GM18858 (cell line): ENCODE data around the gene CR1.
"Not testable (repeated sequence)": the region's sequence is repeated elsewhere in the genome, so short reads cannot be mapped to it uniquely, and the experiment has no call there.

ENCODE experiments used
- ATAC-seq: cut with Tn5 transposase; IDR thresholded peaks from one replicate; pipeline ENCODE4 v1.9.1; 2021; ENCODE audit not compliant: unreplicated experiment

The CR1 gene

DNA sequence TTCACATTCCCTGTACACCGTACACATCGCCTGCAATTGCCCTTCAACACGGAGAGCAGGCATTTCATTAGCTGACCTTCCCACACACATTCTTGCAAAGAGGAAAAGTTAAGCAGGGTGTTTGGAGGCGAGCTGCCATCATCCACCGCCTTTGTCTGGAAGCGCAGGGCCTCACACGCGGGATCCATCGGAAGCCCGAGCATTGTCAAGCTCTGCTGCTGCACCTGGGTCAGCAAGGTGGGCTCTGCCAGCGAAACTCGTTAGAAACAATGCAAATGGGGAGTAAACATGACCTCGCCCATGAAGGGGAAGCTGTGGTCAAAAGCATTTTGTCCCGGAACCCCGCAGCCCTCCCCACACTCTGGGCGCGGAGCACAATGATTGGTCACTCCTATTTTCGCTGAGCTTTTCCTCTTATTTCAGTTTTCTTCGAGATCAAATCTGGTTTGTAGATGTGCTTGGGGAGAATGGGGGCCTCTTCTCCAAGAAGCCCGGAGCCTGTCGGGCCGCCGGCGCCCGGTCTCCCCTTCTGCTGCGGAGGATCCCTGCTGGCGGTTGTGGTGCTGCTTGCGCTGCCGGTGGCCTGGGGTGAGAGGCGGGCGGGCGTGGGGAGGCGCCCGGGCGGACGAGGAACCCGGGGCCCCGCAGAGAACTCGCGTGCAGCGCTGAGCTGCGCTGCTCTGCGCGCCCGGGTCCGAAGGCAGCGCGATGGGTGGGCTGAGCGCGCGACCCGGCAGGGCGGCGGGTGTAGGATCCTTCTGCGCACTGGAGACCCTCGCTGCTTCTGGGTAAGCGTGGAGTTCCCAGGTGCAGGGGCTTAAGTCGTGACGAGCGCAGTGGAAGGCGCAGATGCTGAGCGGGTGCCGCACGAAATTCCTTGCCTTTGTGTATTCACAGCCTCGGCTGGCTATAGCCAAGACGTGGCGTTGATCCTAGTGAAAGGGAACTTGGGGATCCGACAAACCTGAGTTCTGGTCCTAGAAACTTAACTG is at the start of gene CR1:
CR1 (plus strand) TSS at position 357 of the 992 bp plus-strand sequence; CDS start at position 468, 111 bp downstream.
- ATAC-seq = no peak

DNA sequence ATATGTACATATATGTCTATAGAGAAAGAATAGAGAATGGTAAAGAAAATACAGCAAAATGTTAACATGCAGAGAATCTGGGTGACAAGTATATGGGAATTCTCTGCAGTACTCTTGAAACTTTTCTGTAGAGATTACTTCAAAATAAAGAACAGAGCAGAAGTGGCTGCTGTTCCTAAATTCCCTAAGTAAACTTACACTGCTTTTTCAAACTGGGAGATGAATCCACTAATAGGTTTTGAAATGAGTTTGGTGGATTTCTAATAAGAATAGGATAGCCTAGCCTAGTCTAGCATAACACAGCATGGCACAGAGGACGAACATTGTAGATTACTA is 42.3 kb upstream of the CR1 start:
- no peak for ATAC-seq

DNA sequence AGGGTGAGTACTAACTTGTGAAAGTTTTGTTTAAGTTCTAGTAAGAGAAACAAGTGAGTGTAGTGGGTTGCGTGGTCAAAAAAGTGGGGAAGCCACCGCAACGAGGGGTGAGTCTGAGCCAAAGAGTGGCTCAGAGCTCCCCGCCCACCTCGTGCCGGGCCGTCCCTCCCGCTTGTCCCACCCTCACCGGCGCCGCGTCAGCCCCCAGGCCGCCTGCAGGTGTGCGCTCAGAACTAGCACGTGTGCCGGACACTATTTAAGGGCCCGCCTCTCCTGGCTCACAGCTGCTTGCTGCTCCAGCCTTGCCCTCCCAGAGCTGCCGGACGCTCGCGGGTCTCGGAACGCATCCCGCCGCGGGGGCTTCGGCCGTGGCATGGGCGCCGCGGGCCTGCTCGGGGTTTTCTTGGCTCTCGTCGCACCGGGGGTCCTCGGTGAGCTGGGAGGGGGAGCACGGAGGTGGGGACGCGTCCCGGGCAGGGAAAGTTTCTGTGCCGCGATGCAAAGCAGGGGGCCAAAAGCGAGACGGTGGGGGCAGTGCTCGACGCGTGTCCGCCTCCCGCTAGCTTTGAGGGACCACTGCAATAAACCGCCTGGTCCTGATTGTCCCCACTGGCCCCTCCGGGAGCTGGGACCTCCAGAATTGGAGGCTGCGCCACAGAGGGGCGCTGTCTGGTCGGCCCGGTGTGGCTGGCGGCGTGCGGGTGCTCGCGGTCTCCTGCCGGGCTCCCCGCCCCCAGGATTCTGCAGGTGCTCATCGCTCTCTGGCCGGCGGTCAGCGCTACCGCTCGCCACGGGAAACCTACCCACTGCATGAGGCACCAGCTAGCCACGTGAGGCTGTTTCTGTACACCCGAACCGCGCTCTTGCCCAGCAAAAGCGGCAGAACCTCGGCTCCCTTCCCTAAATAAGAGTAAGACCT is 41.7 kb upstream of the CR1 start, which contains the start of gene CR2:
CR2 (plus strand) TSS at position 283 of the 919 bp plus-strand sequence; CDS start at position 374, 91 bp downstream.
- ATAC-seq = peak; percentile 56

DNA sequence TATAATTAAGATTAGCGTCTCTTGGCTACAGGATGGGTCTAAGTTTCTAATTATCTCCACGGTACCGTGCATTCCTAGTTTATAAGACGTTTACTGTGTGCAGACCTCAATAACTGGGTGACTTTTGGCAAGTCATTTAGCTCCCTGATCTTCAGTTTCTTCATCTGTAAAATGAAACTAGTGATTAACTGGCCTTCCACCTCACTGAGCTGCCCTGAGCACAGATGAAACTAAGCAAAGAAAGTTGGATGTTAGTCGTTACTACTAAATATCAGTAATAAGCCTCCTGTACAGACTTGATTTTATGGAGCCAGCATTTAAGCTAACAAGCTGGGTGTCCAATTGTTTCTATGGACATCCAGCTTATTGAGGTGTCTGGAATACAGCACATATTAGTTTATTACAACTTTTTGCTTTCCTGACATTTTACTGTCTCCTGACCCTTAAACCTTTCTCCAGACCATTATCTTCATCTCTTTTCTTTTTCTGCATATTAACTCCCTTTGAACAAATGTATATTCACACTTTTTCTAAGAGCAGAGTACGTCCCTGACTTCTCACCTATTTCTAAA is 40.7 kb upstream of the CR1 start:
- ATAC-seq = no peak

DNA sequence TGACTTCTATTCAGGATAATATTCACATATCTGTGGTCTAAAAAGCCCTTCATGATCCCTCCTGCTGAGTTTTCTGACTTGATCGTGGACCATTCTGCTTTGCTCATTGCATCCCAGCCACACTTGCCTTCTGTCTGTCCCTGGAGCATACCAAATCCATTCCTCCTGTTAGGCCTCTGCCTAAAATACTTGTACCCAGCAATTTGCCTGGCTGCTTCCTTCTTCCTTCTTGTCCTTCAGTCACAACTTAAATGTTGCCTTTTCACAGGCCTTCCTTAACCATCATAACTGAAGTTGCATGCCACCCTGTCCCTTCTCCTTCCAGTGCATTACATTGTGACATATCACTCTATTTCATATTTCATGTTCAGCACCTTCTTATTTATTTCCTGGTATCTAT is 37.5 kb upstream of the CR1 start:
- ATAC-seq = no peak

DNA sequence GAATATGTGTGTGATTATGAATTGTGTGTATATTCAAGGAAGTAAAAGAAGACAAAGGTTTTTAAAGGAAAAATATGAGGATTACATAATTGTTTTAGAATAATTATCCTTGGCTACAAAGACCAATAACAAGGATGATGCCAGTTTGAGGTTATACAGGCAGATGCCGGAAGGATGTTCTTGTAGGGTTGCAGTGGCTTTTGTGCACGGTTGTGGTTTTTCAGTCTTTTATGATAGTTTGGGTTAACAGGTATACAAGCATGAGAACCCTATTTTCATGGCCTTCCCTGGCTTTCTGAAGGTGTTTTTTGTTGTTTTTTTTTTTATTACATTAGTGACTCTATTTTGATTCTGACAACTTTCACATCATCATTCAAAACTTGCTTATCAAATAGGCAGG is 36.9 kb upstream of the CR1 start:
- no peak for ATAC-seq

DNA sequence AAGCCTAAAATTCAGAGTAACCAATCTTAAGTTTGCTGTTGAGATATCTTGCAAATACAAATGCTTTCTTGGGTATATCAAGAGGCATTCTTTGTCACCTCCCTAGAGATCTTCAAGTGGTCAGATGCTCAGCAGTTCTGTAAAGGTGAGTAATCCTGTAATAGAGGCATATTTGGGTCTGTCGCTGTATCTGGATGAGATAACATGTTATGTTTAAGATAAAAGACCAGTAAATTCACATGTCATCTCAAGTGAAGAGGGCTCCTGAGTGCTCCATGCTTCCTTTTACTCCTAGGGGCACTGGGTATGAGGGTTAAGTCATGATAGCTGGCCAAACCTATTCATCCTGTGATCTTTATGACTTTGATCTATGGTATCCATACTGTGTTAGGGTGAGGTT is 34.3 kb upstream of the CR1 start:
- ATAC-seq = no peak

DNA sequence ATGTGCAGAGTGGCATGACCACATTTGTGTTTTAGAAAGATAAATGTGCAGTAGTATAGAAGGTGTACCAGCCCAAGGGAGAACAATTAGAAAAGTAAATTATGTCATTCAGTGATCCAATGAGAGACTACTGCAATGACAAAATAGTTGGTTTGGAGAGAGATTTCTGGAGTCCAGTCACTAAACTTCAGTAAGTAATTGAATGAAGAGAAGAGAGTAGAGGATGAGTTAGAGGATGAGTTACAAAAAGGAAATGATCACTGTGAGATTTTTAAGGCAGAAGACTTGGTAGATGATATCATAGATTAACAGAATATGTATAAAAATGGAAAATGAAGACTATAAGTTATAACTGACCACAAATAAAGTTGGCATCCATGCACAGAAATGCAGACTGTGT is 33.4 kb upstream of the CR1 start:
- no peak for ATAC-seq

DNA sequence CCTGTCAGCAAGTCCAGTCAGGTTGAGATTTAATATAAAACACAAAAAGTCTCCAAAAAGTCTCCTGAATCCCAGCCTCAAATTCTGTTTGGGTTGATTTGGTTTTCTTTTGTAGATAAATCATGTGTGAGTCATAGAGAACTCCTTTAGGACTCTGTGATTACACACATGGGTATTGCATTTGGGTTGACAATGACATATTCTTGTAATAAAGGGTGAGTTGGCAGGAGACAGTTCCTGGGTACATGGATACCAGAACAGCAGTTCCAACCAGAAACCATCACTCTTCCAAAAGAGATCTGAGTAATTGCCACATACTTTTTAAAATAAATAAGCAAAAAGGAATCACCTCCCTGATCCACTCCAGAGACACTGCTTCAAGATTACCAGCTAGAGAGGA is 32.9 kb upstream of the CR1 start:
- ATAC-seq = no peak

DNA sequence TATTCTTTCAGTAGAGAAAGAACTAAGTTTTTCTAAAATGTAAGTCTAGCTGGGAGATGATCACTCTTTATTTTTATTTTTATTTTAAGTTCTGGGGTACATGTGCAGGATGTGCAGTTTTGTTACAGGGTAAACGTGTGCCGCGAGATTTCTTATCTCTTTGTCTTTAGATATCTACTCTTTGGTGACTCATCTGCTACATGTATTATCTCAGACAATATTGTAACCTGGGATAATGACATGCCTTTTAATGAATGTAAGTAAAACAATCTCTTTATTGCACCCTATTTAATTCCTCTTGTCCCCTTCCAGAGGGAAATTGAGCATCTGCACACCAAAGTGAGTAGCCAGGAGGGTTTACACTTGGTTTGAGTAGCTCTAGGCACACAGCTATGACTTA is 32.4 kb upstream of the CR1 start:
- ATAC-seq = no peak

DNA sequence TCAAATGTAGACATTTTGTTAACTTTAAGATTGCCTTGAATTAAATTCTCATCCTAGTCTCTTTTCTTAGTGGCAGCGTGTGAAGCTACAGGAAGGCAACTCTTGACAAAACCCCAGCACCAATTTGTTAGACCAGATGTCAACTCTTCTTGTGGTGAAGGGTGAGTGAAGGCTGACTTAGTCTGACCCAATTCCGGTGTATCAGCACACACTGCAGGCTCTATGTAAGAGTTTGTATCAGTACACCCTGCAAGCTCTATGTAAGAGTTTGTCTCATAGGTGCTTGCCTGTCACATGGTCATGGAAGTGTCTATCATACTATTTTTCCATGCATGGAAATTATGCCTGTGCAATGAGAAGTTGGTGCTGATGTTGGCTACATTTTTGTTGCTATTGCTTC is 25.0 kb upstream of the CR1 start:
- ATAC-seq = no peak

DNA sequence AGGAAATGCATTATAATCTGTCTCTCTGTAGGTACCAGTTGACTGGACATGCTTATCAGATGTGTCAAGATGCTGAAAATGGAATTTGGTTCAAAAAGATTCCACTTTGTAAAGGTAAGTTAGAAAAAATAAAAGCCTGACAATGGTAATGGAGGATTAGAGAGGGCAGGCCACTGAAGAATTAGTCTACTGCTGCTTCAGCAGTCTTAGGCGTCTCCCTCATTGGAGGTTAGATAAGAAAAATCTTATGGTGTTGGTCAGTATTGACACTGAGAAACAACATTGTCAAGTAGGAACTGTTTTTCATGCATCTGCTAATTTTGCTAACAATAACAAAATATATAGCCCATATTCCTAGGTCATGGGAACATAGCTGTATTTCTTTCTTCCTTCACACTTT is 21.7 kb upstream of the CR1 start:
- no peak for ATAC-seq

DNA sequence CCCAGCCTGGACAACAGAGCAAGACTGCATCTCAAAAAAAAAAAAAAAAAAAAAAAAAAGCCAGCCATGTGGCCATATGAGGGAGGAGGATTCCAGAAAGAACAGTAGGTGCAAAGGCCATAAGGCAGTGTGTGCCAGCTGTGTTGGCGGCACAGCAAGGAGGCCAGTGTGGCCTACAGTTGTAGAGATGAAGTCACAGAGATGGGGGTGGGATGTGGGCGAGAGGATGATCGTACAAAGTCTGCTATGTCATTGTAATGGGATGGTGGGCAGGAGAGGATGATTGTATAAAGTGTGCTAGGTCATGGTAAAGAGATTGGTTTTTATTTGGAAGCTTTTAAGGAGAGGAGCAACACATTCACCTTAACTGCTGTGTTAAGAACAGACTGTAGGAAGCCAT is 9.8 kb upstream of the CR1 start:
- no peak for ATAC-seq

DNA sequence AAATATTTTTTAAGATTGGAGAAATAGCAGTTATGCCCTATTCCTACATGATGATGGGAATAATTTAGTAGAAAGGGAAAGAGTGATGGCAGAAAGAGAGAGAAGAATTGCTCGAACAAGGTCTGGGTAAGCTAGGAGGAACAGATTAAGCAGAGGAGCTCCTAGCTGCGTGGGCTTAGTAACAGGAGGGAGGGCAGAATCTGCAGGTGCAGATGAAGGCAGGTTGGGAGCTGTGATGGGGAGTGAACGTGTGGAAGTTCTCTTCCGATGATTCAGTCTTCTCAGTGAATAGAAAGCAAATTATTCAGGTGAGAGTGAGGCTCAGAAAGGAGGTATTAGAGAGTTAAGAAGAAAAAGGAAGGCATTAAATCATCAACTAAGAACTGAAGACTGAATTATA is 8.3 kb upstream of the CR1 start:
- ATAC-seq = no peak

DNA sequence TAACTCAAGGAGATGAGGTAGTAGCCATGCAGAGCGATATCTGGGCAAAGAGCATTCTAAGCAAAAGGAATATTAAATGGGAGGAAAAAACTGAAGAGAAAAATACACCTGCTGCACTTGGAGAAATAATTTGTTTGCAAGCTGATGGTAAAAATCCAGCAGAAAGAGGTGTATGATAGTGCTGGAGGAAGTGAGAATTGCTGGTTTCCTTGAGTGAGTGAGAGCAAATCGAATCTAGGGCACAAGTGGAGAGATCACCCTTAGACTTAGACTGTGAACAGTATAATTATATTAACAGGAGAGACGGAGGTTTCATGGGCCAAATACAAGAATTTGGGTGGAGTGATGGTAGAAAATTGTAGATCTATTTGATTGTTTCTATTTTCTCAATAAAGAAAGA is 2.7 kb upstream of the CR1 start:
- no peak for ATAC-seq

DNA sequence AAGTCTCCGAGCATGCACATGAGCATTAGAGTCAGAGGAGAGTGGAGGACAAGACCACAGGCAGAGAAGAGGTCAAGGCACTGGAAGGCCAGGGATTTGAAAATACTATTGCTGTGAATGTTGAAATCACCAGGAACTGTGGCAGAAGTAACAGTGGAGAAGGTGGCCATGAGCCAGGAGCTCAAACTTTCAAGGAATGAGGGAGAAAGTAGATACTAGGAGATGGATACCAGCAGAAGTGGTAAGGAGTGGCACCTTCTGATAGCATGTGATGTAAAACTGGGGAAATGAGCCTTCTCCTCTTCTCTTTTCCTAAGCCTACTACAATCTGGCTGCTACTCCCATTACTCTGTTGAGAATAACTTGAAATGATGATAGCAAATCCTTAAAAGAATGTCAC is 1.8 kb upstream of the CR1 start:
- no peak for ATAC-seq

DNA sequence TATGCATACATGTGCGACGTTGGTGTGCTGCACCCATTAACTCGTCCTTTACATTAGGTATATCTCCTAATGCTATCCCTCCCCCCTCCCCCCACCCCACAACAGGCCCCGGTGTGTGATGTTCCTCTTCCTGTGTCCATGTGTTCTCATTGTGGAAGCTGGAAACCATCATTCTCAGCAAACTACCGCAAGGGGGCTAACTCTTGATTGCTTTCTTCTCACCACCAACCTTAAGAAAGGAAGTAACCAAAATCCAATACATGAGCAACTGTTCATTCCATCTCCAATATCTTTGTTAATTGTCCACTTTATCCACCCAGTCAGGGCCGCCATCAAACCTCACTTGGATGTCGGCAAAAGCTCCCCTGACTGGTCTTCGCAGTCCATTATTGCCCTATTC is 676 bp upstream of the CR1 start:
- not testable (repeated sequence) for ATAC-seq

DNA sequence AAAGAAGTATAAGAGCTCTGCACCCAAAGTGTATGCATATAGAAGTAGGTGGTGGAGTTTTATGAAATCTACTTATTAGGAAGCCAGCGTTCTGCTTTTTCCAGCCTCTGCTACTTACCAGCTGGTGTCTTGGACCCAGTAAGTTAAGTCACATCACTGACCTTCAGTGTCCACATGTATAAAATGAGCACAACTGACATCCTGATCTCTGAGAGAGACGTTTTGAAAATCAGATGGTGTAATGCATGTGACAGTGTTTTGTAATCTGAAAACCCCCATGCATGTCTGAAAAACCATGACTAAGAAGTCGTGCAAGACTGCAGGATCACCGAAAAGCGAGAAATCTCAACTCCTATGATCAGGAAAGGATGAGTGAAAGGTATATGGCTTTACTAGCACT is 2.0 kb downstream of the CR1 start:
- ATAC-seq = no peak

DNA sequence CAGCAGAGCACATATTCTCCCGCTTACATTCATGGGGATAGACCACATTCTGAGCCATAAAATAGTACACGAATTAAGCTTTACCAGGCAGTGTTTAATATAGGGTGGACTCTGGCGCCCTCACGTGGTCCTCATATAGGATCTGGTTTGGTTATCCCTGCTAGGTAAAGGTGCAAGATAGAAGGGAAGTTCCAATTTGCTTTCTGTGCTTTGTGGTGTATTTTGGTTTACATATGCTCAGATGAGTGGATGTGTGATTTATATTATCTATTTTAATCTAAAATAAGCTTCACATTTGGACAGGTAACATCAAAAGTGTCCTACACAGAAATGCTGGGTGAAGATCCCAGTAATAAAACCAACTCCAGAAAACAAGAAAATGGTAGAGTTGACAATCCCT is 3.6 kb downstream of the CR1 start:
- no peak for ATAC-seq

DNA sequence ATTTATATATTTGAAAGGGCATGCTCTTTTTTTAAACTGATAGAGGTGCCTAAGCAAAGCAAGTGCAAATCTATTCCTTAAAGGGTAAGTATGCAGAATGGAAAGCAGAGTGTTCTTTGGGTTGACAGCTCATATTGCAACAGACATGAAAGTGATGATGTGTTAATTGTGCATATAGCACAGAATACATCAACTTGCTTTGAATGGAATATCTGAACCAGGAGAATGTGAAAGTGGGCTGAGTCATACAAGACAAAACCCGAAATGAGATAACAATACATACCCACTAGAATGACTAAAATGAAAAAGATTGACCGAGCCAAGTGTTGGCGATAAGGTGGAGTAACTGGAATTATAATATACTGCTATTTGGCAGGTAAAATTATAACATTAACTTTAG is 4.3 kb downstream of the CR1 start:
- ATAC-seq = no peak

DNA sequence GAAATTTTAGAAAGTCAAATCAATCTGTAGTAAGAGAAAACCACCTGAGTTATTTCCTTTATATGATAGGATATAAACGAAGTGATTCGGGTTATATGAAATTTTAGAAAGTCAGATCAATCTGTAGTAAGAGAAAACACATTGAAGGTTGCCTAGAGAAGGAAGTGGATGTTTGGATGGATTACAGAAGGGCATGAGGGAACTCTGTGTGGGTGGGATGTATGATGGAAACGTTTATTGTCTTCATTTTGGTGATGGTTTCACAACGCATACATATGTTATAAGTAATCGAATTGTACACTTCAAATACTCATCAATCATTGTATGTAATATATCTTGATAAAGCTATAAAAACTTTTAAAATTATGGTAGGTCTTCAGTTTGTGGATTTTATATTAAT is 5.1 kb downstream of the CR1 start:
- ATAC-seq = no peak

DNA sequence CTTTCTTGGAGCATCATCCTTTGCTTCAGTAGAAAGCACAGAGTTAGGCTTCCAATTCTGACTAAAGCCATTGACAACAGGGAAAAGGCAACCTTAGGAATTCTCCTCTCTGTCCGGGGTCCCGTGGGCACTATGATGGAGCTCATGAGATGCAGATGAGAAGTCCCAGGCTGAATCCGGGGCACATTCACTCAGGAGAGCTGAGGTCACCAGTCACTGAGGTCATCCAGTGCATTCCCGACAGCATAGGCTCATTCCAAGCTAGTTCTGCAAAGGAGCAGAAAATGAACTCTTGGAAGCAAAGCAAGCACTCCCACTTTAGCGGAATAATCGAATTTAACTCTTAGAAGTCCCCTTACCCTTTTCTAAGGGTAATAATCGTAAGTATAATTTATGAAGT is 6.8 kb downstream of the CR1 start:
- ATAC-seq = no peak
